Measurements from ENCODE around the gene UNC80. TPM values are rescaled to one million over a fixed set of nuclear protein-coding genes. Genes with fewer than 3 reads are reported as not detected.

The UNC80 gene
- total and polyA plus RNA-seq, 2 experiments from 2014 or later = 0.03 to 0.12 TPM

DNA sequence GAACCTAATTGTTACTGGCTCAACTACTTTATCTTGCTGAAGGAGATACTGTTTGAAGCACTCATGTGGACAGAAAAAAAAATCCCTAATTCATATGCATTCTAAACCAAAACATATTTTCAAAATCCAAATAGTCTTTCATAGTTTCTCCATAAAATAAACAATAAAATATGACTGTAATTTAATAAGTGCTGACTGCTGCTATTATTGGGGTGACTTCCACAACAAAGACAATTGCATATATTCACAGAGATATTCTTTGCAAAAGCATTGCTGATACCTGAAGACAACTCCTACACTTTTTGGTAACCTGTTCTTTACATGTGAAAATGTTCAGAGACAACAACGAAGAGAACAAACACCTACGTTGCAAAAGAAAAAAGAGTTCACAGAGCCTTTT lies 157.7 kb downstream of the UNC80 start:
- Histone ChIP-seq H3K4me1 (ENCODE audit: insufficient read depth) (no peaks in the 10 kb centered on the region), H3K79me2 (no peaks in the 10 kb centered on the region), H4K20me1 (ENCODE audit: insufficient read depth, poor library complexity, severe bottlenecking) (no peaks in the 10 kb centered on the region), H3K27me3 (no peaks in the 10 kb centered on the region), H2AFZ (no peak overlapping the region), H3K4me2 (no peak overlapping the region), H3K36me3 (replicated peaks; ENCODE audit: insufficient read depth, low read depth) (no peaks in the 10 kb centered on the region), H3K9me2 (replicated peaks; ENCODE audit: insufficient read depth) (no peaks in the 10 kb centered on the region), H3K9me3 (ENCODE audit: low read depth) (no peaks in the 10 kb centered on the region), H3K27ac (no peak overlapping the region), H3K4me3 (no peak overlapping the region)
- TF ChIP-seq EZH2phosphoT487 (IDR thresholded peaks at IDR 0.05; ENCODE audit: low read depth, severe bottlenecking, unreplicated experiment) = no peak
- TF ChIP-seq EZH2 (IDR thresholded peaks at IDR 0.05; ENCODE audit: borderline replicate concordance) = no peak
- TF ChIP-seq, protein P1, sequence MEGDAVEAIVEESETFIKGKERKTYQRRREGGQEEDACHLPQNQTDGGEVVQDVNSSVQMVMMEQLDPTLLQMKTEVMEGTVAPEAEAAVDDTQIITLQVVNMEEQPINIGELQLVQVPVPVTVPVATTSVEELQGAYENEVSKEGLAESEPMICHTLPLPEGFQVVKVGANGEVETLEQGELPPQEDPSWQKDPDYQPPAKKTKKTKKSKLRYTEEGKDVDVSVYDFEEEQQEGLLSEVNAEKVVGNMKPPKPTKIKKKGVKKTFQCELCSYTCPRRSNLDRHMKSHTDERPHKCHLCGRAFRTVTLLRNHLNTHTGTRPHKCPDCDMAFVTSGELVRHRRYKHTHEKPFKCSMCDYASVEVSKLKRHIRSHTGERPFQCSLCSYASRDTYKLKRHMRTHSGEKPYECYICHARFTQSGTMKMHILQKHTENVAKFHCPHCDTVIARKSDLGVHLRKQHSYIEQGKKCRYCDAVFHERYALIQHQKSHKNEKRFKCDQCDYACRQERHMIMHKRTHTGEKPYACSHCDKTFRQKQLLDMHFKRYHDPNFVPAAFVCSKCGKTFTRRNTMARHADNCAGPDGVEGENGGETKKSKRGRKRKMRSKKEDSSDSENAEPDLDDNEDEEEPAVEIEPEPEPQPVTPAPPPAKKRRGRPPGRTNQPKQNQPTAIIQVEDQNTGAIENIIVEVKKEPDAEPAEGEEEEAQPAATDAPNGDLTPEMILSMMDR (IDR thresholded peaks at IDR 0.05; ENCODE audit: poor library complexity) = no peak
- no peak for DNase-seq (ENCODE audit: low spot score)
- WGBS (ENCODE audit: low lambda C conversion rate, missing lambda C conversion rate) = 89% methylated on average over 2 of the region's 2 CpGs

DNA sequence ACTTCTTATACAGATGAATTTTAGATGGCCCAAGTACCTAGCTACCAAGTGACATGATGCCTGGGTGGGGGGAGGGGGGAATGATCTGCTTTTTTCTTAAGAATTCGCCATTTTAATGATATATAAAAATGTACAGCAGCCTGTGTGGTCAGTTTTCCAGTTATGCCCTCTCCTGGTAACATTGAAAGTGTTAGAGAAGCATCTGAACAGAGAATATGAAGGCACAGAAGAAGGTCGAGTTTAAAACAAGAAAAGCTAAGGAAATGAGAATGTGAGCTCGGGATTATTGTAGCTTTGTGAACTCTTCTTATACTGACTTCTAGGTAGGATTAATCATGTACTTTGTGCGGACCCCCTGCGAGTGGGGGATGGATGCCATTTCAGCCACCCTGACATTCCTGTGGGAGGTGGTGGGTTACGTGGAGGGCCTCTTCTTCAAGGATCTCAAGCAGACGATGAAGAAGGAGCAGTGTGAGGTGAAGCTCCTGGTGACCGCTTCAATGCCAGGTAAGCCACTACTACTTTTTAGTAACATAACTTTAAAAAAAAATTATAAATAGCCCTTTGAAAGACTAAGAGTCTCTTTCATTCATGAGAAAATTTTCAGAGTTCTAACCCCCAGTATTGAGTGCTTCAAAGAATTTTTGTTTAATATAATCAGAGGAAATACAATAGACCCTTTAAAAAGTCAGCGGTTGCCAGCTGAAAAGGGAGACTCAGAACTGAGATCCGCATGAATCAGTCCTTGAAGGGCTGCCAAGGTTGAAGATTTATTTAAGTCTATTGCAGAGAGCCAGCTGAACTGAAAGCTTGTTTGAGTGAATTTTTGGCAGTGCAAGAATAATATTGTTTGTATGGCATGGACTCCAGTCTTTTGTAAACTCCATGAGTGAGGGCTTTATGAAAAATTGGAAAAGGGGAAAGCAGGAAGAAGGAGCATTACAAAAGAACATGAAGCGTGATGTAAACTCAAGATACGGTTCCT lies 162.2 kb downstream of the UNC80 start:
- H3K79me2 ChIP-seq = no peaks in the 10 kb centered on the region
- TF ChIP-seq, protein P1 (IDR thresholded peaks at IDR 0.05; ENCODE audit: poor library complexity) = no peak
- TF ChIP-seq EZH2phosphoT487 (IDR thresholded peaks at IDR 0.05; ENCODE audit: low read depth, severe bottlenecking, unreplicated experiment) = no peak
- no peak for TF ChIP-seq EZH2 (IDR thresholded peaks at IDR 0.05; ENCODE audit: borderline replicate concordance)
- H4K20me1 ChIP-seq (ENCODE audit: insufficient read depth, poor library complexity, severe bottlenecking) = no peaks in the 10 kb centered on the region
- no peaks in the 10 kb centered on the region for H3K9me2 ChIP-seq (replicated peaks; ENCODE audit: insufficient read depth)
- H3K9me3 ChIP-seq (ENCODE audit: low read depth) = no peaks in the 10 kb centered on the region
- no peaks in the 10 kb centered on the region for H3K4me1 ChIP-seq (ENCODE audit: insufficient read depth)
- WGBS (ENCODE audit: low lambda C conversion rate, missing lambda C conversion rate) = 74% methylated on average over 12 of the region's 12 CpGs
- H3K36me3 ChIP-seq (replicated peaks; ENCODE audit: insufficient read depth, low read depth) = no peaks in the 10 kb centered on the region
- H3K4me3 ChIP-seq = no peak overlapping the region
- H3K27me3 ChIP-seq = no peaks in the 10 kb centered on the region
- peak; percentile 65 for DNase-seq (ENCODE audit: low spot score)
- H2AFZ ChIP-seq = no peak overlapping the region
- H3K27ac ChIP-seq = peak overlapping the region; percentile 12
- no peak overlapping the region for H3K4me2 ChIP-seq

DNA sequence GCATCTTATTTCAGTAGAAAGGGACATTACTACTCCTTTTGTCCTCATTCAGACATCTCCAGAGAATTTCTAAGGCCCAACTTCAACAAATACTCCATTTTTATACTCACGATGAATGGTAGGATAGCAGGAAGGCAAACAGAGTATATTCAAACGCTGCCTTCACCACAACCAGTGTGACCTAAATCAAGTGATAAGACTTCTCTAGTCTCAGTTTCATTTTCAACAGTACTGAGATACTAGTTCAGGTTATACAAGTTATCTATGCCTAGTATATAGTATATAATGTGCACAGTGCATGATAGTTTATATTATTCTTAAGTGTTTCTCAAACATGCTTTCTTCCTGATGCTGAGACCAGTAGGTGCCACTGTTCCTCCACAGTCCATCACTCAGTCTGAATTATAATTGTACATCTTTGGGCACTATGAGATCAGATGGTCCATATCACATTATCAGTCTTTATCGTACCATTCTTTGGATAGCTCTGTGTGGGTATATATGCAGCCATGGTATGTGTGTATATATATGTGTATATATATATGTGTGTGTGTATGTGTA lies 164.6 kb downstream of the UNC80 start:
- Histone ChIP-seq H3K4me3 (no peak overlapping the region), H3K79me2 (no peaks in the 10 kb centered on the region), H3K9me2 (replicated peaks; ENCODE audit: insufficient read depth) (no peaks in the 10 kb centered on the region), H3K9me3 (ENCODE audit: low read depth) (no peaks in the 10 kb centered on the region), H3K4me2 (no peak overlapping the region), H3K27ac (no peak overlapping the region), H3K27me3 (no peaks in the 10 kb centered on the region), H4K20me1 (ENCODE audit: insufficient read depth, poor library complexity, severe bottlenecking) (no peaks in the 10 kb centered on the region), H3K36me3 (replicated peaks; ENCODE audit: insufficient read depth, low read depth) (no peaks in the 10 kb centered on the region), H2AFZ (no peak overlapping the region), H3K4me1 (ENCODE audit: insufficient read depth) (no peaks in the 10 kb centered on the region)
- WGBS (ENCODE audit: low lambda C conversion rate, missing lambda C conversion rate) = 84% methylated on average over 3 of the region's 3 CpGs
- TF ChIP-seq EZH2phosphoT487 (IDR thresholded peaks at IDR 0.05; ENCODE audit: low read depth, severe bottlenecking, unreplicated experiment) (no peak), EZH2 (IDR thresholded peaks at IDR 0.05; ENCODE audit: borderline replicate concordance) (no peak)
- TF ChIP-seq, protein P1 (IDR thresholded peaks at IDR 0.05; ENCODE audit: poor library complexity) = peak; percentile 15
- no peak for DNase-seq (ENCODE audit: low spot score)

Measured in hepatocyte (in vitro differentiated cells).